Caco-2 (cell line): Measurements from ENCODE around the gene C15orf39. TPM values are rescaled to one million over a fixed set of nuclear protein-coding genes. Genes with fewer than 3 reads are reported as not detected.

ENCODE experiments used
- BruUV-seq: library from RNA; stranded (reverse); fragments of 400-500 nt; replicated peaks from 2 replicates; lab custom pipeline; 2021; lab: Mats Ljungman, UMichigan
- CTCF ChIA-PET: fragments of 300-600 bp; sonication (Branson Sonifier 250); formaldehyde crosslinking; loops from one replicate; lab custom pipeline; 2022; ENCODE audit warnings: antibody characterized with exemption; lab: Charles Lee
- POLR2A ChIA-PET: fragments of 300-600 bp; sonication (Branson Sonifier 250); formaldehyde crosslinking; loops from one replicate; lab custom pipeline; 2022; ENCODE audit warnings: antibody characterized with exemption; lab: Charles Lee
- DNase-seq, 2 experiments: peaks; one replicate each; pipeline versions ENCODE4 v3.0.0 to v3.0.0-alpha.2; 2020 to 2022
- H3K27me3 ChIP-seq: replicated peaks from 2 replicates; pipeline ENCODE4 v1.6.0; 2011; ENCODE audit warnings: low read length; ENCODE audit not compliant: control insufficient read depth, insufficient read depth
- H3K36me3 ChIP-seq: 2 replicates; pipeline ENCODE4 v1.5.1; 2011; ENCODE audit warnings: low read length; ENCODE audit not compliant: control insufficient read depth, insufficient read depth
- H3K4me1 ChIP-seq: fragments of 250-450 bp; sonication (Bioruptor Pico); 2 replicates; pipeline ENCODE4 v1.5.1; 2020; ENCODE audit warnings: mild to moderate bottlenecking
- H3K4me3 ChIP-seq: 2 replicates; pipeline ENCODE4 v1.5.1; 2011; ENCODE audit warnings: low read depth, mild to moderate bottlenecking, control low read depth, low read length
- H3K9me3 ChIP-seq: fragments of 250-450 bp; sonication (Bioruptor Pico); 2 replicates; pipeline ENCODE4 v1.5.1; 2020; ENCODE audit warnings: mild to moderate bottlenecking, moderate library complexity
- H3K27ac Mint-ChIP-seq: one replicate; pipeline ENCODE4 v1.8.0; 2022; ENCODE audit warnings: mixed read lengths; ENCODE audit not compliant: unreplicated experiment
- H3K27me3 Mint-ChIP-seq: one replicate; pipeline ENCODE4 v1.8.0; 2022; ENCODE audit warnings: mixed read lengths; ENCODE audit not compliant: insufficient read depth, unreplicated experiment
- H3K36me3 Mint-ChIP-seq: one replicate; pipeline ENCODE4 v1.8.0; 2022; ENCODE audit warnings: mild to moderate bottlenecking, mixed read lengths; ENCODE audit not compliant: insufficient read depth, unreplicated experiment
- H3K4me1 Mint-ChIP-seq: one replicate; pipeline ENCODE4 v1.8.0; 2022; ENCODE audit warnings: low read depth, mixed read lengths; ENCODE audit not compliant: unreplicated experiment
- H3K4me3 Mint-ChIP-seq: one replicate; pipeline ENCODE4 v1.8.0; 2022; ENCODE audit warnings: mild to moderate bottlenecking, moderate library complexity, mixed read lengths; ENCODE audit not compliant: unreplicated experiment
- H3K9me3 Mint-ChIP-seq: one replicate; pipeline ENCODE4 v1.8.0; 2022; ENCODE audit warnings: mixed read lengths; ENCODE audit not compliant: unreplicated experiment
- intact Hi-C: fragments of 100-400 bp; cut with micrococcal nuclease; formaldehyde crosslinking; loops from one replicate; pipeline ENCODE4 v1.10.0; 2022; ENCODE audit not compliant: unreplicated experiment
- total RNA-seq: library from RNA; stranded (reverse); gene quantifications from 2 replicates; pipeline ENCODE4 v1.2.3, GENCODE V29; 2022
- TF ChIP-seq, protein P1 (sequence below), 2 experiments: fragments of 200-600 bp in 1 of 2; IDR thresholded peaks; 1 replicate in 1 of 2; 2 replicates in 1 of 2; pipeline versions ENCODE4 v1.5.1 to v1.8.0; 2011 to 2022; ENCODE audit warnings: antibody characterized with exemption in 1 of 2, control low read depth in 1 of 2, inconsistent platforms in 1 of 2, low read depth in 1 of 2, low read length in 1 of 2, mild to moderate bottlenecking in 1 of 2, moderate library complexity in 1 of 2; ENCODE audit not compliant: insufficient read depth in 1 of 2, severe bottlenecking in 1 of 2, unreplicated experiment in 1 of 2

Gene C15orf39
- total RNA-seq, 1 experiment from 2014 or later: 48.2 TPM

DNA sequence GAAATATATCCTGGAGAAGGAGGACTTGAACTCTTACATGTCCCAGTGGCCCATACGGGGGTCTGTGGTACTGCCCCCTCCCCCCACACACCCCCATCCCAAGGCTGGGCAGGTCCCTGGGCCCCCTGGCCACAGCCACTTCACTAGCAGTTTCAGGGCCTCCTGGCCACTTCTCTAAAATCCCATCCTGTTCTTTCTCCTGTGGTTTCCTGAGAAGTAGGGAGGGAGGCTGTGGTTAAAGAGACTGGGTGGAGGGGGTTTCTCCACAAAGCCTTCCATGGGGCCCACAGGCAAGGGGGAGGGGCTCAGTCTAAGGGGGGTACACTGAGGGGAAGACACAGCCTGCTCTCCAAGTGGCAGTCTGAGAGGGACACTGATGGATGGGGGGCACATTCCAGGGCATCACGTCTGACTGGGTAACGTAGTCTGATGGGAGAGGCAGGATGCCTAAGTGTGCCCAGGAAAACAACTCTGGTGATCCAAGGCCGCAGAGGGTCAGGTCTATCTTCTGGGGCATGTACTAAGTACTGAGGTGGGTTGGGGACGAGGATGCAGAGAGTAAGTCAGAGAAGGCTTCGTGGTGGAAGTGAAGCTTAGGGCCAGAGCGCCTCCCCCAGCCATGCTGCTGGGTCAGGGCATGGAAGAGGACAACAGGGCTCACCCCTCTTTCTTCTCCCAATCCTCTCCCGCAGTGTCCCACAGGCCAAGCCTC is 48.0 kb upstream of the C15orf39 start:
- H3K27ac Mint-ChIP-seq: peak overlapping the region; percentile 48
- Histone ChIP-seq H3K4me1 (peaks cover 14% of the 10 kb centered on the region), H3K36me3 (no peaks in the 10 kb centered on the region), H3K27me3 (no peaks in the 10 kb centered on the region), H3K9me3 (peaks cover 6% of the 10 kb centered on the region; the same call in 1 of the 2 replicates), H3K4me3 (no peak overlapping the region)
- DNase-seq: no peak
- CTCF ChIA-PET: interaction anchor here (1.0 kb wide), 1 partner anchor 48 kb away, joined by 3 read pairs; the partner anchor contains the start of gene C15orf39
- BruUV-seq: no TSS peak
- H3K9me3 Mint-ChIP-seq: no peaks in the 10 kb centered on the region
- peaks cover 6% of the 10 kb centered on the region for H3K36me3 Mint-ChIP-seq
- no peaks in the 10 kb centered on the region for H3K27me3 Mint-ChIP-seq
- H3K4me3 Mint-ChIP-seq: no peak overlapping the region
- TF ChIP-seq, protein P1, sequence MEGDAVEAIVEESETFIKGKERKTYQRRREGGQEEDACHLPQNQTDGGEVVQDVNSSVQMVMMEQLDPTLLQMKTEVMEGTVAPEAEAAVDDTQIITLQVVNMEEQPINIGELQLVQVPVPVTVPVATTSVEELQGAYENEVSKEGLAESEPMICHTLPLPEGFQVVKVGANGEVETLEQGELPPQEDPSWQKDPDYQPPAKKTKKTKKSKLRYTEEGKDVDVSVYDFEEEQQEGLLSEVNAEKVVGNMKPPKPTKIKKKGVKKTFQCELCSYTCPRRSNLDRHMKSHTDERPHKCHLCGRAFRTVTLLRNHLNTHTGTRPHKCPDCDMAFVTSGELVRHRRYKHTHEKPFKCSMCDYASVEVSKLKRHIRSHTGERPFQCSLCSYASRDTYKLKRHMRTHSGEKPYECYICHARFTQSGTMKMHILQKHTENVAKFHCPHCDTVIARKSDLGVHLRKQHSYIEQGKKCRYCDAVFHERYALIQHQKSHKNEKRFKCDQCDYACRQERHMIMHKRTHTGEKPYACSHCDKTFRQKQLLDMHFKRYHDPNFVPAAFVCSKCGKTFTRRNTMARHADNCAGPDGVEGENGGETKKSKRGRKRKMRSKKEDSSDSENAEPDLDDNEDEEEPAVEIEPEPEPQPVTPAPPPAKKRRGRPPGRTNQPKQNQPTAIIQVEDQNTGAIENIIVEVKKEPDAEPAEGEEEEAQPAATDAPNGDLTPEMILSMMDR (IDR thresholded peaks at IDR 0.05; ENCODE audit: insufficient read depth in 1 of 2, low read depth in 1 of 2, low read length in 1 of 2, severe bottlenecking in 1 of 2, unreplicated experiment in 1 of 2): no peak
- POLR2A ChIA-PET: no interaction called here
- no peaks in the 10 kb centered on the region for H3K4me1 Mint-ChIP-seq
- intact Hi-C loops: no loop called here

DNA sequence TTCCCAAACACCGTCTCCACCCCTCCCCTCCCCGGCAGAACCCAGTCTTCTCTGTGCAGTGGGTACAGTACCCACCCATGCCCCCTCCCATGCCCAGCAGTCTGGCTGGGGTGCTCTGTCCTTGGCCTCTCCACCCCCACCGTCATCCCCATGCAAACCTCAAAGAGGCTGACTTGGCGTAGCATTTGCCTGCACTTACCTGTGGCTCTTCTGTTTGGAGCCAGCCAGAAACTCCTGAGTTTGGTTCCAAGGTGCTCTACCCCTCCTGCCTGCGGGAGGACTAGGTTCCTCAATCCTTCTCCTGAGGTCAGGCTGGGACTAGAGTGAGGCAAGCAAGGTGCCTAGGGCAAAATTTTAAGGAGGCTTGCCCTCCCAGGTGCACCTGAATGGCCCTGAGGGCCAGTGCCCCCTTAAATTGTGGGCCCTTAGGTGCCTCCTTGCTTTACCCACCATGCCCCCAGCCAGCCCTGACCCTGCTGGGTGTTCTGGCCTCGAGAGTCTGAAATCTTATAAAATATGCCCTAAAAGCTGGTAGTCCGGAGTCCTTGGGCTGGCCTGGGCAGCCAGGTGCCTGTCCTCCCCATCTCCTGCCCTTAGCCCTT is 47.1 kb upstream of the C15orf39 start:
- peaks cover 22% of the 10 kb centered on the region for H3K4me1 ChIP-seq
- no peak for DNase-seq
- H3K27me3 Mint-ChIP-seq: no peaks in the 10 kb centered on the region
- ChIA-PET POLR2A (no interaction called here), CTCF (no interaction called here)
- H3K36me3 Mint-ChIP-seq: peaks cover 6% of the 10 kb centered on the region
- H3K36me3 ChIP-seq: no peaks in the 10 kb centered on the region
- TF ChIP-seq, protein P1 (IDR thresholded peaks at IDR 0.05; ENCODE audit: insufficient read depth in 1 of 2, low read depth in 1 of 2, low read length in 1 of 2, severe bottlenecking in 1 of 2, unreplicated experiment in 1 of 2): no peak
- no peak overlapping the region for H3K27ac Mint-ChIP-seq
- no TSS peak for BruUV-seq
- H3K27me3 ChIP-seq: no peaks in the 10 kb centered on the region
- H3K4me3 Mint-ChIP-seq: no peak overlapping the region
- H3K9me3 Mint-ChIP-seq: no peaks in the 10 kb centered on the region
- intact Hi-C loops: no loop called here
- H3K9me3 ChIP-seq: peaks cover 6% of the 10 kb centered on the region; the same call in 1 of the 2 replicates
- no peak overlapping the region for H3K4me3 ChIP-seq
- H3K4me1 Mint-ChIP-seq: no peaks in the 10 kb centered on the region

DNA sequence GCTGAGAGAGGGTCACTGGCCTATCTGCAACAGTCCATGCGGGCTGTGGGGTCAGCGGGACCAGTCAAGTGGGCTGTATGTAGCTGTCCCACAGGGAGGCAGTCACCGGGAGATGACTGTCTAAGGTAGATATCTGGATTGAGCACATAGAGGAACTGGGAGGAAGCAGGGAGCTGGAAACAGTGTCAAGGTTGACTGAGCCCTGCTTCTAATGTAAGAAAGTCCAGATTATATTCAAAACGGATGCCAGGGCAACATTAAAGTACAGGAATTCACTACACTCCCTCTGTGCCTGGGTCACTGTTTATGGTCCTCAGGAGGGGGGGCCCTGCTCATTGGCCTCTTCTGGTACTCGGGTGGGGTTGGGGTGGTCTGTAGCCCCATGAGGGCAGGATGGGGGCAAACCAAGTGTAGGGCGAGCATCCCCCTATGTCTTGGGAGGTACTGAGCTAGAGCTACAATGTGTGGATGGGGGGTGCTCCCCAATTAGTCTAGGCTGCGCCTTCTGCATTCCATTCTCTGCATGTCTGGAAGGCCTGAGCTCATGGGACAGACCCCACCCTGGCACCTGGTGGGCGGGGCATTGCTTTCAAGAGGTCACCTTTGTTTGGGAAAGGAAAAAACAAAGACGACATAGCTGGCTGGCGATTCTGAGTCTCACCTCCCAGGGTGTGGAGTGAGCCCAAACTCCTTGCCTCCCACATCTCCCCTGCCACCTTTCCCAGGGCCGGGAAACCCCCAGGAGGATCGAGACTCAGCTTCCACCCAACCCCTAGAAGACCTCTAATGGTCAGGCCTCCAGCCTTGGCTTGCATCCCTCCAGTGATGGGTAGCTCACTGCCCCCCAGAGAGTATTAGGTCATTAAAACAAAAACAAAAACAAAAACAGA is 45.1 kb upstream of the C15orf39 start:
- Mint-ChIP-seq H3K9me3 (no peaks in the 10 kb centered on the region), H3K4me1 (no peaks in the 10 kb centered on the region), H3K27ac (peak overlapping the region; percentile 25), H3K36me3 (peaks cover 6% of the 10 kb centered on the region), H3K27me3 (no peaks in the 10 kb centered on the region), H3K4me3 (no peak overlapping the region)
- H3K9me3 ChIP-seq: no peaks in the 10 kb centered on the region
- intact Hi-C loops: no loop called here
- POLR2A ChIA-PET: interaction anchor here (0.7 to 1.0 kb wide), 2 partner anchors 45 to 91 kb away, joined by 5 read pairs; partner anchors contain the start of gene C15orf39
- no peak overlapping the region for H3K4me3 ChIP-seq
- CTCF ChIA-PET: interaction anchor here (0.5 kb wide), 1 partner anchor 144 kb away, joined by 6 read pairs; no protein-coding TSS in a partner anchor
- no peaks in the 10 kb centered on the region for H3K36me3 ChIP-seq
- H3K4me1 ChIP-seq: peaks cover 35% of the 10 kb centered on the region
- BruUV-seq: no TSS peak
- DNase-seq: peak; percentile 58 to 70
- H3K27me3 ChIP-seq: no peaks in the 10 kb centered on the region
- TF ChIP-seq, protein P1 (IDR thresholded peaks at IDR 0.05; ENCODE audit: insufficient read depth in 1 of 2, low read depth in 1 of 2, low read length in 1 of 2, severe bottlenecking in 1 of 2, unreplicated experiment in 1 of 2): no peak
